ENCODE measurements around the gene LGALS3. TPM values are rescaled to one million over a fixed set of nuclear protein-coding genes. Genes with fewer than 3 reads are reported as not detected.

Gene LGALS3
- total RNA-seq, 4 donors from 2014 or later = 246 to 526 (median 339) TPM

DNA sequence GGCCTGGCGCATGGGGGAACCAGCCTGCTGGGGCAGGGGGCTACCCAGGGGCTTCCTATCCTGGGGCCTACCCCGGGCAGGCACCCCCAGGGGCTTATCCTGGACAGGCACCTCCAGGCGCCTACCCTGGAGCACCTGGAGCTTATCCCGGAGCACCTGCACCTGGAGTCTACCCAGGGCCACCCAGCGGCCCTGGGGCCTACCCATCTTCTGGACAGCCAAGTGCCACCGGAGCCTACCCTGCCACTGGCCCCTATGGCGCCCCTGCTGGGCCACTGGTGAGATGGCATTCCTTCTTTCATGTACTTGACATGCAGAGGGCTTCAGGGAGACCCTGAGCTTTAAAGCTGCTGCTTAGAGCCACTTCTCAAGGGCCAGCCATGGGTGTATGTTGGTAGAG is 9.0 kb downstream of the LGALS3 start:
- H3K4me1 ChIP-seq = peaks cover 0 to 76% (median 43%) of the 10 kb centered on the region in 4 donors
- no peaks in the 10 kb centered on the region for H3K9me3 ChIP-seq
- H3K4me3 ChIP-seq = peak overlapping the region in 2 of 4 donors; percentile 26 to 27
- peaks cover 4 to 54% (median 8%) of the 10 kb centered on the region in 3 donors for H3K36me3 ChIP-seq
- H3K27me3 ChIP-seq = no peaks in the 10 kb centered on the region
- no peak for DNase-seq (ENCODE audit: low spot score in 2 of 2)
- 69% methylated on average over 3 to 5 of the region's 7 CpGs for whole genome bisulfite sequencing, 2 donors
- TF ChIP-seq, protein P1, sequence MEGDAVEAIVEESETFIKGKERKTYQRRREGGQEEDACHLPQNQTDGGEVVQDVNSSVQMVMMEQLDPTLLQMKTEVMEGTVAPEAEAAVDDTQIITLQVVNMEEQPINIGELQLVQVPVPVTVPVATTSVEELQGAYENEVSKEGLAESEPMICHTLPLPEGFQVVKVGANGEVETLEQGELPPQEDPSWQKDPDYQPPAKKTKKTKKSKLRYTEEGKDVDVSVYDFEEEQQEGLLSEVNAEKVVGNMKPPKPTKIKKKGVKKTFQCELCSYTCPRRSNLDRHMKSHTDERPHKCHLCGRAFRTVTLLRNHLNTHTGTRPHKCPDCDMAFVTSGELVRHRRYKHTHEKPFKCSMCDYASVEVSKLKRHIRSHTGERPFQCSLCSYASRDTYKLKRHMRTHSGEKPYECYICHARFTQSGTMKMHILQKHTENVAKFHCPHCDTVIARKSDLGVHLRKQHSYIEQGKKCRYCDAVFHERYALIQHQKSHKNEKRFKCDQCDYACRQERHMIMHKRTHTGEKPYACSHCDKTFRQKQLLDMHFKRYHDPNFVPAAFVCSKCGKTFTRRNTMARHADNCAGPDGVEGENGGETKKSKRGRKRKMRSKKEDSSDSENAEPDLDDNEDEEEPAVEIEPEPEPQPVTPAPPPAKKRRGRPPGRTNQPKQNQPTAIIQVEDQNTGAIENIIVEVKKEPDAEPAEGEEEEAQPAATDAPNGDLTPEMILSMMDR (IDR thresholded peaks at IDR 0.05) = peak in 1 of 5 experiments; percentile 11
- no peak for TF ChIP-seq POLR2A (IDR thresholded peaks at IDR 0.05)
- no peak for TF ChIP-seq EP300 (IDR thresholded peaks at IDR 0.05)
- peak overlapping the region; percentile 57 to 96 (median 78) for H3K27ac ChIP-seq

DNA sequence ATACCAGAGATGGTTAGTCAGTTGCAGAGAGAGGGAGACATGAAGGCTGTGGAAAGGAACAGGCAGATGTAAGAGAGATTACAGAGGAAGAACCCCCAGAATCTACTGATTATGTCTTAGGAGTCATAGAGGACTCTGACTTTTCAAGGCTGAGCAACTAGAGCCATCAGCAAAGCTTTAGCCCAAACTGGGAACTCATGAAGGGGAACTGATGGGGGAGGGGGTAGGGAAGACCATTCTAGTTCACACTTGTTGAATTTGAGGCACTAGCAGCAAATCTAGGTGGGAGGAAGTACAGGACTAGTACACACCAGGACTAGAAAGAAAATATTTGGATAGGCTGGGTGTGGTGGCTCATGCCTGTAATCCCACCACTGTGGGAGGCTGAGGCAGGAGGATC is 10.1 kb downstream of the LGALS3 start:
- Histone ChIP-seq H3K4me3 (no peak overlapping the region), H3K27ac (peak overlapping the region in 2 of 4 donors; percentile 84 to 96), H3K36me3 (peaks cover 4 to 65% (median 10%) of the 10 kb centered on the region in 3 donors), H3K9me3 (no peaks in the 10 kb centered on the region), H3K27me3 (no peaks in the 10 kb centered on the region), H3K4me1 (peaks cover 0 to 66% (median 34%) of the 10 kb centered on the region in 4 donors)
- TF ChIP-seq, protein P1 (IDR thresholded peaks at IDR 0.05) = no peak
- no peak for TF ChIP-seq POLR2A (IDR thresholded peaks at IDR 0.05)
- no peak for TF ChIP-seq EP300 (IDR thresholded peaks at IDR 0.05)
- no peak for DNase-seq (ENCODE audit: low spot score in 2 of 2)

DNA sequence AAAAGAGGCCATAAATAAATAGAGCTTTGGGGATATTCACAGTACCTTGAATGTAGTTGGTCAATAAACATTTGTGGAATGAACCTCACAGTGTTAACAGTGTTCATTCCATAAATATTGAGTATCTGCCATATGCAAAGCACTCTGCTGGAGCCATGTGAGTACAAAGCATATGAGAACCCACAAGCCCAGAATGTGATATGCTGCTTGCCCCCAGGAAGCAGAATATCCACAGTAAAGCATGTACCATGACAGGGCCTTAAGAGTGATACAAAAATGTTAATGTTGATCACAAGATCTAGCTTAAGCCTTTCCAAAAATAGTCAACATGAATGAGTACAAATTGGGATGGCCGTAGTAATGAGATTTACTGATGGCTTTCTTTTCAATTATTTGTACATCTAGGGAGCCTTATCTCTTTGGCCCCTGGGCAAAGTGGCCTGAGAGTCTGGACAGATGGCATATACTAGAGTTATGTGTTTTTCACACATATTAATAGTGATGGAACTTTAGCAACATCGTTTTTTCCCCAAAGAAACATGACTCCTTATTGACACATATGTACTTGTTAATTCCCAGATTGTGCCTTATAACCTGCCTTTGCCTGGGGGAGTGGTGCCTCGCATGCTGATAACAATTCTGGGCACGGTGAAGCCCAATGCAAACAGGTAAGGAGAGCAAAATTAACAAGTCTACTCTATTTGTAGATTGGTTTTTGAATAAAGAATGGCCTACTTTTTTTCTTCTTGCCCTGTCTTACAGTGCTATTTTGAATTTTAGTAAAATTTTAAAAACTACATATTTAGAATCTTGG is 10.9 kb downstream of the LGALS3 start:
- DNase-seq (ENCODE audit: low spot score in 2 of 2) = no peak
- Histone ChIP-seq H3K27ac (peak overlapping the region in 1 of 4 donors; percentile 96), H3K4me1 (peaks cover 0 to 58% (median 29%) of the 10 kb centered on the region in 4 donors), H3K27me3 (no peaks in the 10 kb centered on the region), H3K36me3 (peaks cover 5 to 68% (median 10%) of the 10 kb centered on the region in 3 donors), H3K9me3 (no peaks in the 10 kb centered on the region), H3K4me3 (no peak overlapping the region)
- WGBS, 2 donors = 94% methylated on average over 4 of the region's 4 CpGs
- TF ChIP-seq EP300 (IDR thresholded peaks at IDR 0.05) (no peak), POLR2A (IDR thresholded peaks at IDR 0.05) (no peak)
- TF ChIP-seq, protein P1 (IDR thresholded peaks at IDR 0.05) = no peak

DNA sequence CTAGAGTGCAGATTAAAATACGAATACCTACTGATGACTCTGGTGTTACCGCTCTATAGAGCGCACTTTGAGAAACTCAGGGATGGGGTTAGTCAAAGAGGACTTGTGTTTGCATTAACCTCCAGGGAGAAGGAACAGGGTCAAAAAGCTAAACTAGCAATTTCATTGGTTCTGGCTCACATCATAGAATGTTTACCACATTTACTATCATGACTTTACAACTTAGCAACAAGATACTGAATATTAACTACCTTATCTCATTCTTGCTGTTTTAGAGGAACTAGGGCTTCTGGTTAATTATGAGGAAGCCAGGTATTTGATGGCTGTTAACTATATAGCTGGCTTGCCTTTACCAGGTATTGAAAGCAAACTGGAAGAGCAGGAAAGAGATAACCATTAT is 12.8 kb downstream of the LGALS3 start:
- H3K9me3 ChIP-seq = no peaks in the 10 kb centered on the region
- H3K4me3 ChIP-seq = no peak overlapping the region
- 84 to 87% methylated on average over 3 of the region's 3 CpGs for WGBS, 2 donors
- H3K27me3 ChIP-seq = no peaks in the 10 kb centered on the region
- H3K4me1 ChIP-seq = peaks cover 0 to 42% (median 16%) of the 10 kb centered on the region in 4 donors
- TF ChIP-seq POLR2A (IDR thresholded peaks at IDR 0.05) (no peak), EP300 (IDR thresholded peaks at IDR 0.05) (no peak)
- TF ChIP-seq, protein P1 (IDR thresholded peaks at IDR 0.05) = no peak
- peaks cover 5 to 86% (median 10%) of the 10 kb centered on the region in 3 donors for H3K36me3 ChIP-seq
- no peak for DNase-seq (ENCODE audit: low spot score in 2 of 2)
- peak overlapping the region in 2 of 4 donors; percentile 60 to 69 for H3K27ac ChIP-seq

DNA sequence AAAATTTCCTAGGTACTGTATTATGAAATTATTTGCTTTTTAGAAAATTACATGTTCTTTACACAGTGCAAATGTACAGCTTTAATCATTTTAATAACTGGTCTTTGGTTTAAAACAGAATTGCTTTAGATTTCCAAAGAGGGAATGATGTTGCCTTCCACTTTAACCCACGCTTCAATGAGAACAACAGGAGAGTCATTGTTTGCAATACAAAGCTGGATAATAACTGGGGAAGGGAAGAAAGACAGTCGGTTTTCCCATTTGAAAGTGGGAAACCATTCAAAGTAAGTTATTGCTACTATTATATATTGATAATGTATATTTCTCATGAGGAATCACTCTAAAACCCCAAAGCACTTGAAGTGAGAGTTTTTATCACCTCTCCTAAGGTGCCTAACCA is 13.4 kb downstream of the LGALS3 start:
- Histone ChIP-seq H3K36me3 (peaks cover 7 to 92% (median 10%) of the 10 kb centered on the region in 3 donors), H3K27ac (peak overlapping the region in 2 of 4 donors; percentile 60 to 69), H3K4me1 (peaks cover 0 to 35% (median 12%) of the 10 kb centered on the region in 4 donors), H3K9me3 (no peaks in the 10 kb centered on the region), H3K4me3 (no peak overlapping the region), H3K27me3 (no peaks in the 10 kb centered on the region)
- no peak for DNase-seq (ENCODE audit: low spot score in 2 of 2)
- 43 to 53% methylated on average over 2 of the region's 2 CpGs for WGBS, 2 donors
- TF ChIP-seq EP300 (IDR thresholded peaks at IDR 0.05) = no peak
- TF ChIP-seq, protein P1 (IDR thresholded peaks at IDR 0.05) = no peak
- no peak for TF ChIP-seq POLR2A (IDR thresholded peaks at IDR 0.05)
